ENCODE measurements around the gene PCNA.

GRCh38 chr20:5133998-5134397 is 14.2 kb upstream of the PCNA start:
- TF ChIP-seq EZH2 (IDR thresholded peaks at IDR 0.05; ENCODE audit: borderline replicate concordance, low read length), result no peak
- TF ChIP-seq, protein P1, sequence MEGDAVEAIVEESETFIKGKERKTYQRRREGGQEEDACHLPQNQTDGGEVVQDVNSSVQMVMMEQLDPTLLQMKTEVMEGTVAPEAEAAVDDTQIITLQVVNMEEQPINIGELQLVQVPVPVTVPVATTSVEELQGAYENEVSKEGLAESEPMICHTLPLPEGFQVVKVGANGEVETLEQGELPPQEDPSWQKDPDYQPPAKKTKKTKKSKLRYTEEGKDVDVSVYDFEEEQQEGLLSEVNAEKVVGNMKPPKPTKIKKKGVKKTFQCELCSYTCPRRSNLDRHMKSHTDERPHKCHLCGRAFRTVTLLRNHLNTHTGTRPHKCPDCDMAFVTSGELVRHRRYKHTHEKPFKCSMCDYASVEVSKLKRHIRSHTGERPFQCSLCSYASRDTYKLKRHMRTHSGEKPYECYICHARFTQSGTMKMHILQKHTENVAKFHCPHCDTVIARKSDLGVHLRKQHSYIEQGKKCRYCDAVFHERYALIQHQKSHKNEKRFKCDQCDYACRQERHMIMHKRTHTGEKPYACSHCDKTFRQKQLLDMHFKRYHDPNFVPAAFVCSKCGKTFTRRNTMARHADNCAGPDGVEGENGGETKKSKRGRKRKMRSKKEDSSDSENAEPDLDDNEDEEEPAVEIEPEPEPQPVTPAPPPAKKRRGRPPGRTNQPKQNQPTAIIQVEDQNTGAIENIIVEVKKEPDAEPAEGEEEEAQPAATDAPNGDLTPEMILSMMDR (IDR thresholded peaks at IDR 0.05; ENCODE audit: low read length), result no peak

All from OCI-LY1 (cell line).